GM12878 (cell line): ENCODE measurements around the gene GARRE1. TPM values are rescaled to one million over a fixed set of nuclear protein-coding genes. Genes with fewer than 3 reads are reported as not detected.

ENCODE experiments used
- polyA plus RNA-seq, 11 experiments: library from polyadenylated mRNA; depleted of rRNA in 4 of 11; unstranded in 6 of 11; stranded (reverse) in 5 of 11; fragments of >200 nt; fragmentation: Nextera tagmentation in 4 of 11; fragmentation: Illumina TruSeq in 1 of 11; extraction: Ambion mirVana in 4 of 11; extraction: Trizol in 1 of 11; gene quantifications; 1 replicate in 1 of 11; 2 replicates in 10 of 11; pipeline versions ENCODE4 v1.2.1 to v1.2.3, GENCODE V29; 2011 to 2016; ENCODE audit warnings: inconsistent platforms in 2 of 11, missing spikeins in 2 of 11, low read depth in 1 of 11
- total RNA-seq, 4 experiments: library from RNA; depleted of rRNA in 3 of 4; stranded (reverse); fragments of >200 nt in 3 of 4; fragmentation: Illumina TruSeq in 1 of 4; extraction: Trizol in 1 of 4; gene quantifications; 2 replicates each; pipeline versions ENCODE4 v1.2.1 to v1.2.3, GENCODE V29; 2013 to 2021

GARRE1 gene
- total and polyA plus RNA-seq, 10 of the 15 experiments (the other 5 are each of a cell fraction or from before 2014, with no cell fraction given), result 1.1 to 9.4 (median 5.1) TPM

Other genes starting within 250 kb of the GARRE1 start
- 59.9 and 78.5 TPM in 2 replicates for gene LSM14A, start 82.0 kb upstream of the GARRE1 start, total RNA-seq (2014; rRNA removed)
- 86.0 and 94.1 TPM in 2 replicates for gene LSM14A, start 82.0 kb upstream of the GARRE1 start, total RNA-seq (2014; rRNA removed; fragmentation: Illumina TruSeq; extraction: Trizol)
- 78.2 and 89.5 TPM in 2 replicates for gene LSM14A, start 82.0 kb upstream of the GARRE1 start, total RNA-seq (2021)
- gene LSM14A, start 82.0 kb upstream of the GARRE1 start, polyA plus RNA-seq (2011; rRNA removed), result 131 and 153 TPM in 2 replicates
- 85.8 and 106 TPM in 2 replicates for gene LSM14A, start 82.0 kb upstream of the GARRE1 start, polyA plus RNA-seq (2014; fragmentation: Illumina TruSeq; extraction: Trizol)
- 10 to 100 TPM; 21.9 to 31.1 TPM for gene LSM14A, start 82.0 kb upstream of the GARRE1 start, polyA plus RNA-seq (2014; fragmentation: Nextera tagmentation; extraction: Ambion mirVana)
- 193 and 198 TPM in 2 replicates for gene LSM14A, start 82.0 kb upstream of the GARRE1 start, polyA plus RNA-seq (2014; rRNA removed)
- gene LSM14A, start 82.0 kb upstream of the GARRE1 start, polyA plus RNA-seq (2016; fragmentation: Nextera tagmentation; extraction: Ambion mirVana), result 10 to 100 TPM; 93.0 to 100.0 TPM
- gene GPI, start 110.6 kb downstream of the GARRE1 start, total RNA-seq (2014; rRNA removed), result 190 and 208 TPM in 2 replicates
- gene GPI, start 110.6 kb downstream of the GARRE1 start, total RNA-seq (2014; rRNA removed; fragmentation: Illumina TruSeq; extraction: Trizol), result 132 and 145 TPM in 2 replicates
- 389 and 390 TPM in 2 replicates for gene GPI, start 110.6 kb downstream of the GARRE1 start, total RNA-seq (2021)
- 73.4 and 161 TPM in 2 replicates for gene GPI, start 110.6 kb downstream of the GARRE1 start, polyA plus RNA-seq (2011; rRNA removed)
- 164 and 308 TPM in 2 replicates for gene GPI, start 110.6 kb downstream of the GARRE1 start, polyA plus RNA-seq (2014; fragmentation: Illumina TruSeq; extraction: Trizol)
- gene GPI, start 110.6 kb downstream of the GARRE1 start, polyA plus RNA-seq (2014; fragmentation: Nextera tagmentation; extraction: Ambion mirVana), result 100 to 1,000 TPM; 124 to 133 TPM
- 171 and 202 TPM in 2 replicates for gene GPI, start 110.6 kb downstream of the GARRE1 start, polyA plus RNA-seq (2014; rRNA removed)
- gene GPI, start 110.6 kb downstream of the GARRE1 start, polyA plus RNA-seq (2016; fragmentation: Nextera tagmentation; extraction: Ambion mirVana), result 100 to 1,000 TPM; 387 to 400 TPM
- gene PDCD2L, start 149.8 kb downstream of the GARRE1 start, total RNA-seq (2014; rRNA removed), result 34.3 and 36.5 TPM in 2 replicates
- gene PDCD2L, start 149.8 kb downstream of the GARRE1 start, total RNA-seq (2014; rRNA removed; fragmentation: Illumina TruSeq; extraction: Trizol), result 27.0 and 31.0 TPM in 2 replicates
- gene PDCD2L, start 149.8 kb downstream of the GARRE1 start, total RNA-seq (2021), result 28.0 and 29.9 TPM in 2 replicates
- gene PDCD2L, start 149.8 kb downstream of the GARRE1 start, polyA plus RNA-seq (2011; rRNA removed), result 41.3 and 47.9 TPM in 2 replicates
- gene PDCD2L, start 149.8 kb downstream of the GARRE1 start, polyA plus RNA-seq (2014; fragmentation: Illumina TruSeq; extraction: Trizol), result 12.2 and 18.2 TPM in 2 replicates
- gene PDCD2L, start 149.8 kb downstream of the GARRE1 start, polyA plus RNA-seq (2014; fragmentation: Nextera tagmentation; extraction: Ambion mirVana), result 10 to 100 TPM in 1 of 2 experiments, 1 to 10 TPM in 1; 7.2 to 19.1 TPM
- gene PDCD2L, start 149.8 kb downstream of the GARRE1 start, polyA plus RNA-seq (2014; rRNA removed), result 32.2 and 32.5 TPM in 2 replicates
- 10 to 100 TPM; 25.7 to 25.8 TPM for gene PDCD2L, start 149.8 kb downstream of the GARRE1 start, polyA plus RNA-seq (2016; fragmentation: Nextera tagmentation; extraction: Ambion mirVana)
- 80.0 and 103 TPM in 2 replicates for gene UBA2, start 173.8 kb downstream of the GARRE1 start, total RNA-seq (2014; rRNA removed)
- 129 and 137 TPM in 2 replicates for gene UBA2, start 173.8 kb downstream of the GARRE1 start, total RNA-seq (2014; rRNA removed; fragmentation: Illumina TruSeq; extraction: Trizol)
- 96.3 and 104 TPM in 2 replicates for gene UBA2, start 173.8 kb downstream of the GARRE1 start, total RNA-seq (2021)
- 237 and 372 TPM in 2 replicates for gene UBA2, start 173.8 kb downstream of the GARRE1 start, polyA plus RNA-seq (2011; rRNA removed)
- gene UBA2, start 173.8 kb downstream of the GARRE1 start, polyA plus RNA-seq (2014; fragmentation: Illumina TruSeq; extraction: Trizol), result 117 and 145 TPM in 2 replicates
- 10 to 100 TPM; 50.6 to 54.2 TPM for gene UBA2, start 173.8 kb downstream of the GARRE1 start, polyA plus RNA-seq (2014; fragmentation: Nextera tagmentation; extraction: Ambion mirVana)
- 99.7 and 113 TPM in 2 replicates for gene UBA2, start 173.8 kb downstream of the GARRE1 start, polyA plus RNA-seq (2014; rRNA removed)
- gene UBA2, start 173.8 kb downstream of the GARRE1 start, polyA plus RNA-seq (2016; fragmentation: Nextera tagmentation; extraction: Ambion mirVana), result 100 to 1,000 TPM in 1 of 2 experiments, 10 to 100 TPM in 1; 98.5 to 122 TPM
- gene WTIP, start 227.2 kb downstream of the GARRE1 start, total RNA-seq (2014; rRNA removed), result 0.16 and 0.45 TPM in 2 replicates
- 0.13 and 0.28 TPM in 2 replicates for gene WTIP, start 227.2 kb downstream of the GARRE1 start, total RNA-seq (2014; rRNA removed; fragmentation: Illumina TruSeq; extraction: Trizol)
- gene WTIP, start 227.2 kb downstream of the GARRE1 start, total RNA-seq (2021), result 0.32 and 0.59 TPM in 2 replicates
- 0.58 and 0.77 TPM in 2 replicates for gene WTIP, start 227.2 kb downstream of the GARRE1 start, polyA plus RNA-seq (2011; rRNA removed)
- 0.05 and 0.16 TPM in 2 replicates for gene WTIP, start 227.2 kb downstream of the GARRE1 start, polyA plus RNA-seq (2014; fragmentation: Illumina TruSeq; extraction: Trizol)
- gene WTIP, start 227.2 kb downstream of the GARRE1 start, polyA plus RNA-seq (2014; fragmentation: Nextera tagmentation; extraction: Ambion mirVana), result not detected
- 0.12 and 0.76 TPM in 2 replicates for gene WTIP, start 227.2 kb downstream of the GARRE1 start, polyA plus RNA-seq (2014; rRNA removed)
- gene WTIP, start 227.2 kb downstream of the GARRE1 start, polyA plus RNA-seq (2016; fragmentation: Nextera tagmentation; extraction: Ambion mirVana), result under 1 TPM; 0.06 to 0.17 TPM